B cell (primary cell): Measurements from ENCODE around the gene CGRRF1. TPM values are rescaled to one million over a fixed set of nuclear protein-coding genes. Genes with fewer than 3 reads are reported as not detected.

ENCODE experiments used
- ATAC-seq: fragments of 200-7000 bp; cut with Tn5 transposase; one replicate; pipeline ENCODE4 v1.10.0; 2021; ENCODE audit warnings: low read depth, mild to moderate bottlenecking, moderate number of reproducible peaks, moderate library complexity
- CTCF ChIA-PET: fragments of 350-600 bp; sonication (Branson Sonifier 250); formaldehyde crosslinking; loops from one replicate; lab custom pipeline; 2021; ENCODE audit warnings: antibody characterized with exemption, inconsistent platforms; lab: Charles Lee
- POLR2A ChIA-PET: fragments of 350-600 bp; sonication (Branson Sonifier 250); formaldehyde crosslinking; loops from one replicate; lab custom pipeline; 2021; ENCODE audit warnings: antibody characterized with exemption; lab: Charles Lee
- DNase-seq: peaks from one replicate; pipeline ENCODE4 v3.0.0; 2013
- H2AFZ ChIP-seq: 2 replicates; pipeline ENCODE4 v1.6.1; 2012; ENCODE audit warnings: mild to moderate bottlenecking, low read depth, low read length; ENCODE audit not compliant: insufficient read depth, poor library complexity, severe bottlenecking
- H3K27ac ChIP-seq, 2 donors: 1 replicate in 1 of 2; 2 replicates in 1 of 2; pipeline ENCODE4 v1.5.1; 2012 to 2013; ENCODE audit warnings: low read length in 2 of 2, mild to moderate bottlenecking in 2 of 2, moderate library complexity in 1 of 2
- H3K27me3 ChIP-seq, 4 experiments: fragments of 200-600 bp in 1 of 4; sonication (generic) in 1 of 4; replicated peaks in 1 of 4; 1 replicate in 2 of 4; 2 replicates in 2 of 4; pipeline versions ENCODE4 v1.6.1 to v1.7.0; 2013 to 2016; ENCODE audit warnings: low read length in 3 of 4, mild to moderate bottlenecking in 2 of 4, mixed read lengths in 1 of 4, moderate library complexity in 1 of 4; ENCODE audit not compliant: insufficient read depth in 4 of 4, control insufficient read depth in 3 of 4; ENCODE audit errors: control extremely low read depth in 1 of 4
- H3K36me3 ChIP-seq, 2 experiments: replicated peaks in 1 of 2; 1 replicate in 1 of 2; 2 replicates in 1 of 2; pipeline versions ENCODE4 v1.6.1 to v1.7.1; 2013; ENCODE audit warnings: low read length in 1 of 2; ENCODE audit not compliant: insufficient read depth in 2 of 2, control insufficient read depth in 1 of 2; ENCODE audit errors: control extremely low read depth in 1 of 2, extremely low read depth in 1 of 2
- H3K4me1 ChIP-seq, 2 donors: fragments of 200-600 bp in 1 of 2; sonication (generic) in 1 of 2; 1 replicate in 1 of 2; 2 replicates in 1 of 2; pipeline versions ENCODE4 v1.5.1 to v1.6.1; 2013 to 2017; ENCODE audit warnings: low read length in 2 of 2; ENCODE audit not compliant: control insufficient read depth in 2 of 2, insufficient read depth in 2 of 2
- H3K4me2 ChIP-seq: replicated peaks from 2 replicates; pipeline ENCODE3; 2012; ENCODE audit warnings: mild to moderate bottlenecking, low read depth, low read length; ENCODE audit not compliant: poor library complexity, severe bottlenecking
- H3K4me3 ChIP-seq, 5 experiments: fragments of 200-600 bp in 1 of 5; sonication (generic) in 1 of 5; 1 replicate in 3 of 5; 2 replicates in 2 of 5; pipeline versions ENCODE4 v1.5.1 to v1.7.0; 2011 to 2016; ENCODE audit warnings: low read length in 4 of 5, mild to moderate bottlenecking in 4 of 5, low read depth in 2 of 5, control low read depth in 1 of 5, moderate library complexity in 1 of 5; ENCODE audit not compliant: insufficient read depth in 1 of 5; ENCODE audit errors: control extremely low read depth in 1 of 5, extremely low read depth in 1 of 5
- H3K79me2 ChIP-seq: fragments of 200-600 bp; sonication (generic); one replicate; pipeline ENCODE4 v1.6.0; 2016; ENCODE audit warnings: low read length; ENCODE audit not compliant: control insufficient read depth, insufficient read depth
- H3K9ac ChIP-seq: fragments of 200-600 bp; sonication (generic); 2 replicates; pipeline ENCODE4 v1.6.1; 2017; ENCODE audit warnings: mild to moderate bottlenecking, low read length, moderate library complexity
- H3K9me3 ChIP-seq, 3 donors: one replicate each; pipeline versions ENCODE4 v1.6.1 to v1.7.1; 2013; ENCODE audit warnings: low read length in 2 of 3; ENCODE audit not compliant: control insufficient read depth in 2 of 3, insufficient read depth in 1 of 3; ENCODE audit errors: control extremely low read depth in 1 of 3
- H4K20me1 ChIP-seq: 2 replicates; pipeline ENCODE4 v1.6.0; 2012; ENCODE audit warnings: mild to moderate bottlenecking, low read length; ENCODE audit not compliant: insufficient read depth, control insufficient read depth, poor library complexity, severe bottlenecking
- H3K27ac Mint-ChIP-seq: one replicate; pipeline ENCODE4 v1.8.0; 2021; ENCODE audit warnings: mixed read lengths
- H3K27me3 Mint-ChIP-seq: one replicate; pipeline ENCODE4 v1.8.0; 2021; ENCODE audit warnings: mixed read lengths
- H3K4me1 Mint-ChIP-seq: one replicate; pipeline ENCODE4 v1.8.0; 2021; ENCODE audit warnings: mixed read lengths
- H3K4me3 Mint-ChIP-seq: one replicate; pipeline ENCODE4 v1.8.0; 2021; ENCODE audit warnings: mixed read lengths
- H3K9me3 Mint-ChIP-seq: one replicate; pipeline ENCODE4 v1.8.0; 2022; ENCODE audit warnings: mixed read lengths; ENCODE audit not compliant: insufficient read depth
- CTCF ChIP-seq: fragments of 200-600 bp; IDR thresholded peaks from one replicate; pipeline ENCODE4 v1.8.0; 2022; ENCODE audit warnings: antibody characterized with exemption, mild to moderate bottlenecking
- EZH2 ChIP-seq: IDR thresholded peaks from 2 replicates; pipeline ENCODE4 v1.6.1; 2012; ENCODE audit warnings: borderline replicate concordance, low read depth, mild to moderate bottlenecking, moderate library complexity, low read length; ENCODE audit not compliant: insufficient read depth, poor library complexity, severe bottlenecking
- WGBS: methylation state at CpG from one replicate; pipeline ENCODE4 v1.1.5; 2013; ENCODE audit warnings: missing lambda C conversion rate; ENCODE audit not compliant: insufficient coverage; 5-methylcytosine and 5-hydroxymethylcytosine counted together
- intact Hi-C: fragments of 100-400 bp; cut with micrococcal nuclease; formaldehyde crosslinking; loops from one replicate; pipeline ENCODE4 v1.10.0; 2022
- polyA plus RNA-seq: library from polyadenylated mRNA; depleted of rRNA; stranded (reverse); fragments of >200 nt; gene quantifications from 2 replicates; pipeline ENCODE4 v1.2.3, GENCODE V29; 2012
- total RNA-seq, 2 donors: library from RNA; stranded (reverse); fragments of 120-200 nt in 1 of 2; gene quantifications; 1 replicate in 1 of 2; 2 replicates in 1 of 2; pipeline versions ENCODE4 v1.2.3 to v1.2.4, GENCODE V29; 2013 to 2022

CGRRF1 gene
- total and polyA plus RNA-seq, 2 donors (not counting 1 experiment from before 2014, with no cell fraction given) = 10.0 to 15.8 TPM

GRCh38 chr14:54555651-54556050 is 45.9 kb downstream of the CGRRF1 start:
- Histone ChIP-seq H3K9ac (no peak overlapping the region), H3K9me3 (no peaks in the 10 kb centered on the region), H3K4me1 (no peaks in the 10 kb centered on the region), H3K27ac (no peak overlapping the region), H3K4me2 (no peak overlapping the region), H3K36me3 (no peaks in the 10 kb centered on the region), H3K4me3 (no peak overlapping the region), H3K79me2 (no peaks in the 10 kb centered on the region), H3K27me3 (peaks cover 0 to 4% (median 0%) of the 10 kb centered on the region in 4 experiments), H4K20me1 (no peaks in the 10 kb centered on the region), H2AFZ (no peak overlapping the region)
- 67% methylated on average over 1 of the region's 2 CpGs for WGBS
- ChIA-PET CTCF (no interaction called here), POLR2A (no interaction called here)
- TF ChIP-seq CTCF = no peak
- no peak for TF ChIP-seq EZH2
- Mint-ChIP-seq H3K9me3 (no peaks in the 10 kb centered on the region), H3K27me3 (peaks cover 14% of the 10 kb centered on the region), H3K27ac (no peak overlapping the region), H3K4me3 (no peak overlapping the region), H3K4me1 (no peaks in the 10 kb centered on the region)
- ATAC-seq (no peak), DNase-seq (no peak)
- intact Hi-C loops = no loop called here

DNA sequence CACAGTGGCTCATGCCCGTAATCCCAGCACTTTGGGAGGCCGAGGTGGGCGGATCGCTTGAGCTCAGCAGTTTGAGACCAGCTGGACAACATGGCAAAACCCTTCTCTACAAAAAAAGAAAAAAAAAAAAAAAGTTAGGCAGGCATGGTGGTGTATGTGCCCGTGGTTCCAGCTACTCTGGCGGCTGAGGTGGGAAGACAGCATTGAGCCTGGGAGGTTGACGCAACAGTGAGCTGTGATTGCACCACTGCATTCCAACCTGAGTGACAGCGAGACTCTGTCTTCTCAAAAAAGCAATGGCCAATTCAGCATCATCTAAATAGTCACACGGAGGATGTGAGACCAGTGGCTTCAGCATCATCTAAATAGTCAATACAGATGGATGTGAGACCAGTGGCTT is 46.8 kb downstream of the CGRRF1 start:
- no peak overlapping the region for H3K4me3 ChIP-seq

More for the DNA sequence above, 46.8 kb downstream of the CGRRF1 start:
- Mint-ChIP-seq H3K4me3 (no peak overlapping the region), H3K4me1 (no peaks in the 10 kb centered on the region), H3K27ac (no peak overlapping the region), H3K27me3 (peaks cover 14% of the 10 kb centered on the region), H3K9me3 (no peaks in the 10 kb centered on the region)
- H3K9me3 ChIP-seq = no peaks in the 10 kb centered on the region
- H3K27me3 ChIP-seq = peaks cover 0 to 4% (median 0%) of the 10 kb centered on the region in 4 experiments
- intact Hi-C loops = no loop called here
- H3K4me2 ChIP-seq = no peak overlapping the region
- no peak for TF ChIP-seq EZH2
- TF ChIP-seq CTCF = no peak
- CTCF ChIA-PET = no interaction called here
- no peaks in the 10 kb centered on the region for H3K79me2 ChIP-seq
- POLR2A ChIA-PET = interaction anchor here (0.6 kb wide), 1 partner anchor 298 kb away, joined by 3 read pairs; no protein-coding TSS in a partner anchor
- H3K36me3 ChIP-seq = no peaks in the 10 kb centered on the region
- no peak overlapping the region for H2AFZ ChIP-seq
- no peak overlapping the region for H3K27ac ChIP-seq
- DNase-seq = no peak
- H3K4me1 ChIP-seq = no peaks in the 10 kb centered on the region
- ATAC-seq = no peak
- 93% methylated on average over 5 of the region's 9 CpGs for WGBS
- no peak overlapping the region for H3K9ac ChIP-seq
- H4K20me1 ChIP-seq = no peaks in the 10 kb centered on the region
